SK-N-SH (cell line): ENCODE data around the gene HEATR3. TPM values are rescaled to one million over a fixed set of nuclear protein-coding genes. Genes with fewer than 3 reads are reported as not detected.

Experiments
- CTCF ChIA-PET: fragments of 300-600, 350-600 bp; formaldehyde crosslinking; extraction: SDS; loops from one replicate; lab custom pipeline; 2021; lab: Yijun Ruan, JAX
- POLR2A ChIA-PET: fragments of 350-600 bp; sonication (Branson Sonifier 250); formaldehyde crosslinking; extraction: SDS; loops from one replicate; lab custom pipeline; 2020; ENCODE audit warnings: antibody characterized with exemption, inconsistent platforms; lab: Yijun Ruan, JAX
- DNase-seq: peaks from one replicate; pipeline ENCODE4 v3.0.0; 2012
- H2AFZ ChIP-seq: fragments of 200-600 bp; sonication (generic); 2 replicates; pipeline ENCODE4 v1.8.1; 2016; ENCODE audit warnings: antibody characterized with exemption, mild to moderate bottlenecking, low read depth
- H3F3A ChIP-seq: fragments of 200-600 bp; sonication (generic); replicated peaks from 2 replicates; pipeline ENCODE3; 2016; ENCODE audit warnings: antibody characterized with exemption, mild to moderate bottlenecking; ENCODE audit not compliant: insufficient read depth
- H3K27ac ChIP-seq, 2 experiments: fragments of 200-500 bp in 1 of 2; fragments of 200-600 bp in 1 of 2; sonication (Bioruptor generic) in 1 of 2; sonication (generic), shearing (Covaris generic) in 1 of 2; 2 replicates each; pipeline versions ENCODE4 v1.5.1 to v1.6.1; 2014 to 2016; ENCODE audit warnings: low read depth in 2 of 2, inconsistent platforms in 1 of 2, low read length in 1 of 2, mild to moderate bottlenecking in 1 of 2, mixed read lengths in 1 of 2
- H3K27me3 ChIP-seq: fragments of 200-600 bp; sonication (generic), shearing (Covaris generic); 2 replicates; pipeline ENCODE4 v1.6.1; 2016; ENCODE audit warnings: mixed run types; ENCODE audit not compliant: insufficient read depth
- H3K36me3 ChIP-seq, 2 experiments: fragments of 200-500 bp in 1 of 2; fragments of 200-600 bp in 1 of 2; sonication (Bioruptor generic) in 1 of 2; sonication (generic) in 1 of 2; replicated peaks in 1 of 2; 2 replicates each; pipeline versions ENCODE3 to v1.5.1; 2014 to 2016; ENCODE audit warnings: low read length in 1 of 2, mild to moderate bottlenecking in 1 of 2; ENCODE audit not compliant: insufficient read depth in 2 of 2, control insufficient read depth in 1 of 2
- H3K4me1 ChIP-seq, 2 experiments: fragments of 200-500 bp in 1 of 2; fragments of 200-600 bp in 1 of 2; sonication (Bioruptor generic) in 1 of 2; sonication (generic), shearing (Covaris generic) in 1 of 2; 2 replicates each; pipeline versions ENCODE4 v1.5.1 to v1.6.1; 2014 to 2016; ENCODE audit warnings: low read depth in 1 of 2, low read length in 1 of 2, mixed run types in 1 of 2; ENCODE audit not compliant: insufficient read depth in 2 of 2, control insufficient read depth in 1 of 2
- H3K4me2 ChIP-seq: fragments of 200-600 bp; sonication (generic), shearing (Covaris generic); 2 replicates; pipeline ENCODE4 v1.6.1; 2017; ENCODE audit warnings: mixed run types
- H3K4me3 ChIP-seq, 2 experiments: fragments of 200-500 bp in 1 of 2; fragments of 200-600 bp in 1 of 2; sonication (Bioruptor generic) in 1 of 2; sonication (generic), shearing (Covaris generic) in 1 of 2; 2 replicates each; pipeline versions ENCODE4 v1.5.1 to v1.8.1; 2014 to 2016; ENCODE audit warnings: low read depth in 2 of 2, inconsistent platforms in 1 of 2, low read length in 1 of 2, mild to moderate bottlenecking in 1 of 2, mixed read lengths in 1 of 2, moderate library complexity in 1 of 2
- H3K79me2 ChIP-seq: fragments of 200-600 bp; sonication (generic); 2 replicates; pipeline ENCODE4 v1.8.1; 2017; ENCODE audit warnings: mild to moderate bottlenecking; ENCODE audit not compliant: insufficient read depth
- H3K9ac ChIP-seq: fragments of 200-600 bp; sonication (generic); 2 replicates; pipeline ENCODE4 v1.6.1; 2017; ENCODE audit warnings: mixed run types
- H3K9me2 ChIP-seq: fragments of 200-600 bp; sonication (generic); 2 replicates; pipeline ENCODE4 v1.6.1; 2017; ENCODE audit warnings: mixed run types
- H3K9me3 ChIP-seq: fragments of 200-600 bp; sonication (generic); 2 replicates; pipeline ENCODE4 v1.6.1; 2017; ENCODE audit warnings: mixed run types, mild to moderate bottlenecking, moderate library complexity
- H4K20me1 ChIP-seq: fragments of 200-600 bp; sonication (generic); 2 replicates; pipeline ENCODE4 v1.6.1; 2017; ENCODE audit warnings: mild to moderate bottlenecking, mixed run types; ENCODE audit not compliant: insufficient read depth
- CHD2 ChIP-seq: fragments of 150-350 bp; IDR thresholded peaks from 2 replicates; pipeline ENCODE4 v1.6.1; 2018; ENCODE audit warnings: low read length; ENCODE audit not compliant: partially characterized antibody
- FOSL2 ChIP-seq: IDR thresholded peaks from 2 replicates; pipeline ENCODE4 v1.4.0; 2012; ENCODE audit warnings: low read depth, mild to moderate bottlenecking, moderate library complexity, borderline replicate concordance
- GATA2 ChIP-seq: sonication (generic); formaldehyde crosslinking; IDR thresholded peaks from 2 replicates; pipeline ENCODE4 v1.5.0; 2020; ENCODE audit warnings: mild to moderate bottlenecking, missing genetic modification reagents
- IRF3 ChIP-seq: fragments of 150-350 bp; IDR thresholded peaks from 2 replicates; pipeline ENCODE4 v1.6.1; 2016; ENCODE audit warnings: mild to moderate bottlenecking, low read depth, low read length
- JUND ChIP-seq: IDR thresholded peaks from 2 replicates; pipeline ENCODE4 v1.4.0; 2012
- MXI1 ChIP-seq: IDR thresholded peaks from 2 replicates; pipeline ENCODE4 v1.6.1; 2012; ENCODE audit warnings: mild to moderate bottlenecking, low read depth, low read length, improper control_type of control experiment
- NFIC ChIP-seq: IDR thresholded peaks from 2 replicates; pipeline ENCODE4 v1.4.0; 2012; ENCODE audit warnings: borderline replicate concordance
- POLR2AphosphoS5 ChIP-seq: IDR thresholded peaks from 2 replicates; pipeline ENCODE4 v1.6.1; 2012; ENCODE audit warnings: low read depth, low read length
- RAD21 ChIP-seq: IDR thresholded peaks from 2 replicates; pipeline ENCODE4 v1.6.1; 2012; ENCODE audit warnings: mild to moderate bottlenecking, low read length
- RCOR1 ChIP-seq: fragments of 150-350 bp; IDR thresholded peaks from 2 replicates; pipeline ENCODE4 v1.6.1; 2017; ENCODE audit warnings: antibody characterized with exemption, low read length
- RFX5 ChIP-seq: IDR thresholded peaks from 2 replicates; pipeline ENCODE4 v1.6.1; 2012; ENCODE audit warnings: mild to moderate bottlenecking, improper control_type of control experiment, low read length
- RXRA ChIP-seq: IDR thresholded peaks from 2 replicates; pipeline ENCODE4 v1.4.0; 2012; ENCODE audit warnings: low read depth, mild to moderate bottlenecking, borderline replicate concordance
- SIN3A ChIP-seq: IDR thresholded peaks from 2 replicates; pipeline ENCODE4 v1.6.1; 2012; ENCODE audit warnings: low read depth, mild to moderate bottlenecking, low read length, moderate library complexity, borderline replicate concordance
- SMC3 ChIP-seq: IDR thresholded peaks from 2 replicates; pipeline ENCODE4 v1.6.1; 2012; ENCODE audit warnings: low read depth, low read length, improper control_type of control experiment
- TCF12 ChIP-seq: IDR thresholded peaks from 2 replicates; pipeline ENCODE4 v1.4.0; 2012
- TEAD4 ChIP-seq: IDR thresholded peaks from 2 replicates; pipeline ENCODE4 v1.4.0; 2012; ENCODE audit warnings: mild to moderate bottlenecking, borderline replicate concordance; ENCODE audit not compliant: insufficient read depth
- USF1 ChIP-seq: IDR thresholded peaks from 2 replicates; pipeline ENCODE4 v1.4.0; 2012; ENCODE audit warnings: low read depth, borderline replicate concordance
- ZBTB33 ChIP-seq: IDR thresholded peaks from 2 replicates; pipeline ENCODE4 v1.4.0; 2012; ENCODE audit warnings: low read depth, borderline replicate concordance
- WGBS: methylation state at CpG from one replicate; pipeline ENCODE4 v1.1.6; 2017; ENCODE audit warnings: low lambda C conversion rate; 5-methylcytosine and 5-hydroxymethylcytosine counted together
- polyA plus RNA-seq, 3 experiments: library from polyadenylated mRNA; depleted of rRNA; stranded (reverse); fragments of >200 nt; gene quantifications; 2 replicates each; pipeline ENCODE4 v1.2.3, GENCODE V29; 2012
- TF ChIP-seq, protein P1 (sequence below): IDR thresholded peaks from 2 replicates; pipeline ENCODE4 v1.6.1; 2012; ENCODE audit warnings: mild to moderate bottlenecking, low read depth, low read length, moderate library complexity

The HEATR3 gene
- polyA plus RNA-seq, 1 of the 3 experiments (the other 2 are of a cell fraction): 10.1 TPM

DNA sequence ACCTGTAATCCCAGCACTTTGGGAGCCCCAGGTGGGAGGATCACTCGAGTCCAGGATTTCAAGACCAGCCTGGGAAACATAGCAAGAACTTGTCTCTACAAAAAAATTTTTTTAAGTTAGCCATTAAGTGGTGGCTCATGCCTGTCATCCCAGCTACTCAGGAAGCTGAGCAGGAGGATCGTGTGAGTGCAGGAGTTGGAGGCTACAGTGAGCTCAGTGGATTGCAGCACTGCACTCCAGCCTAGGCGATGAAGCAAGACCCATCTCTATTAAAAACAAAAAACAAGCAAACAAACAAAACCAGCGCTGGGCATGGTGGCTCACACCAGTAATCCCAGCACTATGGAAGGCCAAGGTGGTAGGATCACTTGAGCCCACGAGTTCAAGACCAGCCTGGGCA is 38.0 kb downstream of the HEATR3 start (continued):
- no peak for TF ChIP-seq ZBTB33
- TF ChIP-seq JUND: no peak
- TF ChIP-seq, protein P1, sequence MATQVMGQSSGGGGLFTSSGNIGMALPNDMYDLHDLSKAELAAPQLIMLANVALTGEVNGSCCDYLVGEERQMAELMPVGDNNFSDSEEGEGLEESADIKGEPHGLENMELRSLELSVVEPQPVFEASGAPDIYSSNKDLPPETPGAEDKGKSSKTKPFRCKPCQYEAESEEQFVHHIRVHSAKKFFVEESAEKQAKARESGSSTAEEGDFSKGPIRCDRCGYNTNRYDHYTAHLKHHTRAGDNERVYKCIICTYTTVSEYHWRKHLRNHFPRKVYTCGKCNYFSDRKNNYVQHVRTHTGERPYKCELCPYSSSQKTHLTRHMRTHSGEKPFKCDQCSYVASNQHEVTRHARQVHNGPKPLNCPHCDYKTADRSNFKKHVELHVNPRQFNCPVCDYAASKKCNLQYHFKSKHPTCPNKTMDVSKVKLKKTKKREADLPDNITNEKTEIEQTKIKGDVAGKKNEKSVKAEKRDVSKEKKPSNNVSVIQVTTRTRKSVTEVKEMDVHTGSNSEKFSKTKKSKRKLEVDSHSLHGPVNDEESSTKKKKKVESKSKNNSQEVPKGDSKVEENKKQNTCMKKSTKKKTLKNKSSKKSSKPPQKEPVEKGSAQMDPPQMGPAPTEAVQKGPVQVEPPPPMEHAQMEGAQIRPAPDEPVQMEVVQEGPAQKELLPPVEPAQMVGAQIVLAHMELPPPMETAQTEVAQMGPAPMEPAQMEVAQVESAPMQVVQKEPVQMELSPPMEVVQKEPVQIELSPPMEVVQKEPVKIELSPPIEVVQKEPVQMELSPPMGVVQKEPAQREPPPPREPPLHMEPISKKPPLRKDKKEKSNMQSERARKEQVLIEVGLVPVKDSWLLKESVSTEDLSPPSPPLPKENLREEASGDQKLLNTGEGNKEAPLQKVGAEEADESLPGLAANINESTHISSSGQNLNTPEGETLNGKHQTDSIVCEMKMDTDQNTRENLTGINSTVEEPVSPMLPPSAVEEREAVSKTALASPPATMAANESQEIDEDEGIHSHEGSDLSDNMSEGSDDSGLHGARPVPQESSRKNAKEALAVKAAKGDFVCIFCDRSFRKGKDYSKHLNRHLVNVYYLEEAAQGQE: no peak
- no peak for TF ChIP-seq RAD21
- TF ChIP-seq TEAD4: no peak
- TF ChIP-seq TCF12: no peak

DNA sequence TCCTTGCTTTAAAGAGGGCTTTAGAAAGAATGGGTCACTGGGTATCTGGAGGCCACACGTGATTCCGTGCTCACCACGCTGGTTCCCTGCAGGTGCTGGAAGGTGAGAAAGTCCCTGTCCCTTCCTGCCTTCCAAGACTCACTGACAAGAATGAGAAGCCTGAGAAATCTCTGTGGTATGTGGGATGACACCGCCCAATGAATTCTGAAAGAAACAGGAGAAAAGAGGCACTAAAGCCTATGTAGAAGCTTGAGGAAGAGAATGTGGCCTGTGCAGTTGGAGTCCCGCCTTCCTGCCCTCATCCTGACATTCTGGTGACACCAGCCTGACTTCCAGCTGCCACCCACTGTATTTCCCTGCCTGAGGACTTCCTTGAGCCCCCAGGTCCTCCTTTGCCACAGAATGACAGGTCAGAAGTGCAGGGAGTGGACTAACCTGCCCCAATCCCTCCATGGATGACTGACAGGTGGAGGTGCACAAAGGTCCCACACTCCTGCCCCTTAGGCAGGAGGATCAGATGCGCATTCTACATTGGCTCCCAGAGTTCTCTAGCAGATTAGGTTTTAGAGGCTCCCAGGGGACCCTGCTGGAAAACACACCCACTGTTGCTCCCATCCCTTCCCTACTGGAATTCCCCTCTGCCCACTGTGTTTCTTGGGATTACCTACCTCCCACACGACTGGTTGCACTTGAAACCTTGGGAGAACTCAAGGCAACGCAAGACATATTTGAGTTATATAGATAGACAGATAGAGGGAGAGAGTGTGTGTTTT is 48.8 kb downstream of the HEATR3 start:
- Histone ChIP-seq H2AFZ (no peak overlapping the region), H3F3A (no peaks in the 10 kb centered on the region), H3K27ac (no peak overlapping the region), H3K9ac (no peak overlapping the region), H3K9me2 (no peaks in the 10 kb centered on the region), H3K36me3 (no peaks in the 10 kb centered on the region), H3K4me1 (no peaks in the 10 kb centered on the region), H3K4me2 (no peak overlapping the region), H3K79me2 (no peaks in the 10 kb centered on the region), H3K27me3 (no peaks in the 10 kb centered on the region), H3K9me3 (no peaks in the 10 kb centered on the region), H3K4me3 (no peak overlapping the region), H4K20me1 (no peaks in the 10 kb centered on the region)
- 87% methylated on average over 8 of the region's 8 CpGs for WGBS
- ChIA-PET CTCF (no interaction called here), POLR2A (no interaction called here)
- DNase-seq: no peak
- TF ChIP-seq CHD2 (no peak), RCOR1 (no peak), POLR2AphosphoS5 (no peak), TCF12 (no peak), NFIC (no peak), USF1 (no peak), RAD21 (no peak), IRF3 (no peak), RXRA (no peak), FOSL2 (no peak), SMC3 (no peak), RFX5 (no peak), MXI1 (no peak), SIN3A (no peak), JUND (no peak), GATA2 (CRISPR knock-in tag) (no peak)
- TF ChIP-seq, protein P1: no peak
